HS-5 (cell line): ENCODE data around the gene MRPL10.

Experiments
- DNase-seq: peaks from one replicate; pipeline ENCODE4 v3.0.0-alpha.2; 2012; ENCODE audit warnings: low read depth

The MRPL10 gene

GRCh38 chr17:47812146-47812920 is 19.0 kb downstream of the MRPL10 start:
- no peak for DNase-seq

GRCh38 chr17:47811709-47812108 is 19.6 kb downstream of the MRPL10 start:
- no peak for DNase-seq

GRCh38 chr17:47810901-47811635 is 20.3 kb downstream of the MRPL10 start:
- no peak for DNase-seq

- peak; percentile 84 for DNase-seq
These were observed 21.0 kb downstream of the MRPL10 start for GRCh38 chr17:47810200-47810821.

- DNase-seq, result no peak
These were observed 22.4 kb downstream of the MRPL10 start for GRCh38 chr17:47808830-47809480.

- DNase-seq, result no peak
These were observed 23.1 kb downstream of the MRPL10 start for GRCh38 chr17:47808036-47808829.

GRCh38 chr17:47807421-47807820 is 23.9 kb downstream of the MRPL10 start:
- DNase-seq, result no peak

GRCh38 chr17:47806913-47807255 is 24.5 kb downstream of the MRPL10 start:
- no peak for DNase-seq

GRCh38 chr17:47806026-47806912 is 25.1 kb downstream of the MRPL10 start:
- DNase-seq, result no peak

- no peak for DNase-seq
These were observed 26.9 kb downstream of the MRPL10 start for GRCh38 chr17:47804461-47804860.

- DNase-seq, result no peak
These were observed 27.6 kb downstream of the MRPL10 start for GRCh38 chr17:47803751-47804150.

- no peak for DNase-seq
These were observed 28.1 kb downstream of the MRPL10 start for GRCh38 chr17:47803201-47803600.

GRCh38 chr17:47802341-47803022 is 28.9 kb downstream of the MRPL10 start:
- no peak for DNase-seq

- no peak for DNase-seq
These were observed 29.4 kb downstream of the MRPL10 start for GRCh38 chr17:47801906-47802305.

GRCh38 chr17:47801176-47801765 is 30.1 kb downstream of the MRPL10 start:
- no peak for DNase-seq

- no peak for DNase-seq
These were observed 30.7 kb downstream of the MRPL10 start for GRCh38 chr17:47800686-47801085.

- DNase-seq, result no peak
These were observed 33.5 kb downstream of the MRPL10 start for GRCh38 chr17:47797797-47798196.

- DNase-seq, result no peak
These were observed 38.4 kb downstream of the MRPL10 start for GRCh38 chr17:47792979-47793378.

GRCh38 chr17:47792457-47792856 is 38.9 kb downstream of the MRPL10 start:
- no peak for DNase-seq

- no peak for DNase-seq
These were observed 40.3 kb downstream of the MRPL10 start for GRCh38 chr17:47791025-47791424.
